GM12892 (cell line): ENCODE data around the gene KRTAP2-4.

Source experiments
- POLR2AphosphoS5 ChIP-seq: IDR thresholded peaks from 2 replicates; pipeline ENCODE4 v1.6.1; 2011; ENCODE audit warnings: low read depth, low read length, control low read depth
- TAF1 ChIP-seq: IDR thresholded peaks from 2 replicates; pipeline ENCODE4 v1.6.1; 2011; ENCODE audit warnings: low read depth, mild to moderate bottlenecking, control low read depth, low read length, borderline replicate concordance

DNA sequence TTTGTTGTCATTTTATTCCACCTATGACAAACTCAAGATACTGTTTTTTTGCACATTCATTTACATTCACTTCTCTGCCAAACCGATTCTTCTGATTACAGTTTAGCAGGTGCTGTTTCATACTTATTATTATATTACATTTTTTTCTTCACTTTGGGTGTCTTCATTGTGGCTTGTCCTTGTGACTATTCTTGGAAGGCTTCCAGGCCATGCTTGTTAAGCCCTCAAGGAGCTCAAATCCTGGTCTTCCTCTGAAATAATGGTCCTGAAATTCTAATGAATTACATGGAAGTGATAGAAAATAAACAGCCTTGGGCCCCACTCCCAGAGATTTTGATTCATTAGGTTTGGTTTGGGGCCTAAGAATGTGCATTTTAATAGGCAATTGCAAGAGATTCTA, 1.4 kb downstream of the KRTAP2-4 start:
- no peak for TF ChIP-seq POLR2AphosphoS5
- no peak for TF ChIP-seq TAF1
